Mesenteric fat pad (tissue), 1 donor: ENCODE data around the gene LHX4. TPM values are rescaled to one million over a fixed set of nuclear protein-coding genes. Genes with fewer than 3 reads are reported as not detected.

Experiments
- DNase-seq: peaks from one replicate; pipeline ENCODE4 v3.0.0-alpha.2; 2020; ENCODE audit warnings: low spot score
- total RNA-seq: library from RNA; stranded (reverse); fragmentation: NEBNext Ultra II Directional; extraction: Animal tissue kit (Norgen Biotek cat#: 25700); gene quantifications from one replicate; pipeline ENCODE4 v1.2.1, GENCODE V29; 2021
- donor health status: DM: yes; HTN: yes; CAD: no.

Gene LHX4
- total RNA-seq, 1 donor from 2014 or later: 0.06 TPM

GRCh38 chr1:180294711-180295110 is 64.6 kb downstream of the LHX4 start:
- DNase-seq: no peak

GRCh38 chr1:180295999-180296398 is 65.9 kb downstream of the LHX4 start:
- DNase-seq: no peak

GRCh38 chr1:180299479-180300221 is 69.6 kb downstream of the LHX4 start:
- DNase-seq: no peak

GRCh38 chr1:180301135-180301742 is 71.2 kb downstream of the LHX4 start:
- no peak for DNase-seq

- DNase-seq: no peak
Observed at GRCh38 chr1:180309338-180309737, 79.3 kb downstream of the LHX4 start.

GRCh38 chr1:180310095-180310494 is 80.0 kb downstream of the LHX4 start:
- no peak for DNase-seq

DNA sequence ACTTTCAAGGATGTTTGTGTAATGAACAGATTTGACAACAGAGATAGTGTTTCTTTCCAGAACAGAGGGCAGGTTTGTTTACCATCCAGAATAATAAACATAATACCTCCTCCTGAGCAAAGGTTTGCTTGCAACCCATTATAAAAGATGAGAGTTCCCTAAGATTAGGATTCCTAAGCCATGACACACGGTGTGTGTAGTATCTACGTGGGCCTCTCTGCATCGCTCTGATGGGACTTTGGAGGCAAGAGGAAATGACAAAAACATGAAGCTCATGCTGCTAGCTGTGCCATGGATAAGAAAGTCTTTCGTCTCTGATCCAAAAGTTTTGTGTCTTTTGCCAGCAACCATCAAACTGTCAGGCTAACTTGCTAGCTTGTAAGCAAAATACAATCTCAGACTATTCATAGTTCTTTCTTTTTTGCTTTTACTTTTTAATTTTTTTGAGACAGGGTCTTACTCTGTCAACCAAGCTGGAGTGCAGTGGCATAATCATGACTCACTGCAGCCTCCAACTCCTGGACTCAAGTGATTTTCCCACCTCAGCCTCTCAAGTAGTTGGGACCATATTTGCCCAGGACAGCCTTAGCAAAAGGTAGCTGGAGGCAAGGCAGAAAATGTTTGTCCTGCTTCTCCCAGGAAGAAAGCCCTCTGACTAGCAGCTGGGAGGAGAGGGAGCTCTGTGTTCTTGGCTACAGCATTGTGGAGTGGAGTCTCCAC is 81.1 kb downstream of the LHX4 start:
- no peak for DNase-seq

DNA sequence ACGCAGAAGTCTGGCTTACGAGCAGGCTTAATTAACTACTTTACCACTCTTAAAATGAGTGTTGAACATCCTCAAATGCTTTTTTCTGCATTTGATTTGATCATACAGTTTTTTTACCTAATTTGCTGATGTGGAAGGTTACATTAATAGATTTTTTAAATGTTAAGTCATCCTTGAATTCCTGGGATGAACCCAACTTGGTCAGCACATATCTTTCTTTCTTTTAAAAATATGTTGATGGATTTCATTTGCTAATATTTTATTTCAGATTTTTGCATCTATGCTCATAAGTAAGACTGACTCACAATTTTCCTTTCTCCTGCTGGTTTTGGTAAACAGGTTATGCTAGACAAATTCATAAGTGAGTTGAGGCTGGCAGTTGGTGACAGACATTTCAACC is 82.9 kb downstream of the LHX4 start:
- no peak for DNase-seq

DNA sequence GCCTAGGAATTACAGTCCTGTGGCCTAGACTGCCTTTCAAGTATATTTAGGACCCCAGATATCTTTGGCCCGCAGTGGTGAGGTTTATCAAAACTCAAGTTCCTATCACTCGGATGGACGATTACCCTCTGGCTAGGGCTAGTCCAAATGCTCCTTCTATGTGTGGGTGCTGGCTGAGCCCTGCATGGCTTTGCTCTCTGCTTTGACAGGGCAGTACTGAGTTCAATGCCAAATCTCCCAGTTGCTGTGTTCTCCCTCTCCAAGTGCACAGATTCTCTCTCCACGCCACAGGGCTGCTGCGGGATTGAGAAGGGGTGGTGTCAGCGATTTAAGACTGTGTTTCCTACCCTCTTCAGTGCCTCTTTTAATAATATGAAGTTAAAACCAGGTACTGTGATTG is 97.0 kb downstream of the LHX4 start:
- no peak for DNase-seq

Other genes starting within 250 kb of the LHX4 start
- 104 TPM for gene QSOX1, start 75.4 kb upstream of the LHX4 start, total RNA-seq